LNCAP (cell line): ENCODE data around the gene BMP8B.

Source experiments
- CTCF ChIP-seq: fragments of 450-650 bp; IDR thresholded peaks from 2 replicates; pipeline ENCODE4 v1.5.1; 2017; ENCODE audit warnings: mild to moderate bottlenecking

Gene BMP8B

GRCh38 chr1:39737546-39738169 lies 51.0 kb downstream of the BMP8B start:
- TF ChIP-seq CTCF: no peak

- no peak for TF ChIP-seq CTCF
Observed at GRCh38 chr1:39735731-39736130, 52.9 kb downstream of the BMP8B start.

- no peak for TF ChIP-seq CTCF
Observed at GRCh38 chr1:39733161-39733560, 55.5 kb downstream of the BMP8B start.

GRCh38 chr1:39732730-39733129 lies 55.9 kb downstream of the BMP8B start:
- no peak for TF ChIP-seq CTCF

GRCh38 chr1:39729842-39730241 lies 58.8 kb downstream of the BMP8B start:
- TF ChIP-seq CTCF: no peak

GRCh38 chr1:39729030-39729429 lies 59.6 kb downstream of the BMP8B start:
- TF ChIP-seq CTCF: no peak

- TF ChIP-seq CTCF: no peak
Observed at GRCh38 chr1:39727932-39728317, 60.7 kb downstream of the BMP8B start.
